Neural cell (in vitro differentiated cells): Measurements from ENCODE around the gene NDNF. TPM values are rescaled to one million over a fixed set of nuclear protein-coding genes. Genes with fewer than 3 reads are reported as not detected.

ENCODE experiments used
- H2AFZ ChIP-seq: fragments of 200-600, 300-800 bp; sonication (generic), shearing (Covaris generic); 2 replicates; pipeline ENCODE4 v1.6.0; 2014; ENCODE audit warnings: low read depth, mild to moderate bottlenecking, antibody characterized with exemption, low read length, moderate library complexity
- H3F3A ChIP-seq: fragments of 200-600 bp; shearing (Covaris generic); 2 replicates; pipeline ENCODE4 v1.6.1; 2016; ENCODE audit warnings: mild to moderate bottlenecking, moderate library complexity, mixed read lengths, antibody characterized with exemption, low read length; ENCODE audit not compliant: insufficient read depth, poor library complexity, severe bottlenecking
- H3K27ac ChIP-seq: fragments of 200-600, 300-800 bp; sonication (generic), shearing (Covaris generic); 2 replicates; pipeline ENCODE4 v1.5.1; 2014; ENCODE audit warnings: mild to moderate bottlenecking, low read length, moderate library complexity
- H3K27me3 ChIP-seq: fragments of 300-800, 200-600 bp; sonication (generic), shearing (Covaris generic); 2 replicates; pipeline ENCODE4 v1.6.0; 2014; ENCODE audit warnings: mild to moderate bottlenecking, low read depth, low read length, moderate library complexity; ENCODE audit not compliant: insufficient read depth
- H3K36me3 ChIP-seq: fragments of 300-800, 200-600 bp; sonication (generic), shearing (Covaris generic); 2 replicates; pipeline ENCODE4 v1.5.1; 2014; ENCODE audit warnings: mild to moderate bottlenecking, antibody characterized with exemption, low read length, moderate library complexity; ENCODE audit not compliant: insufficient read depth
- H3K4me2 ChIP-seq: fragments of 300-800, 200-600 bp; sonication (generic), shearing (Covaris generic); 2 replicates; pipeline ENCODE4 v1.6.0; 2014; ENCODE audit warnings: mild to moderate bottlenecking, low read length
- H3K4me3 ChIP-seq: fragments of 300-800, 200-600 bp; sonication (generic), shearing (Covaris generic); 2 replicates; pipeline ENCODE4 v1.5.1; 2014; ENCODE audit warnings: mild to moderate bottlenecking, low read length, moderate library complexity
- H3K79me2 ChIP-seq: fragments of 200-600 bp; shearing (Covaris generic); replicated peaks from 2 replicates; pipeline ENCODE4 v1.6.0; 2014; ENCODE audit warnings: mild to moderate bottlenecking, low read length, moderate library complexity; ENCODE audit not compliant: insufficient read depth
- H3K9ac ChIP-seq: fragments of 300-800, 200-600 bp; sonication (generic), shearing (Covaris generic); 2 replicates; pipeline ENCODE4 v1.6.1; 2016; ENCODE audit warnings: mild to moderate bottlenecking, low read length, mixed read lengths
- H3K9me2 ChIP-seq: fragments of 200-600 bp; shearing (Covaris generic); 2 replicates; pipeline ENCODE4 v1.6.1; 2016; ENCODE audit warnings: mild to moderate bottlenecking, low read length, mixed read lengths; ENCODE audit not compliant: insufficient read depth
- H3K9me3 ChIP-seq: fragments of 200-600, 300-800 bp; sonication (generic), shearing (Covaris generic); 2 replicates; pipeline ENCODE4 v1.6.1; 2016; ENCODE audit warnings: mild to moderate bottlenecking, mixed run types, low read length, moderate library complexity, mixed read lengths
- H4K20me1 ChIP-seq: fragments of 200-600 bp; shearing (Covaris generic); 2 replicates; pipeline ENCODE4 v1.6.1; 2016; ENCODE audit warnings: mild to moderate bottlenecking, mixed run types; ENCODE audit not compliant: insufficient read depth
- CTCF ChIP-seq: fragments of 450-650 bp; IDR thresholded peaks from 2 replicates; pipeline ENCODE4 v1.5.1; 2014; ENCODE audit warnings: antibody characterized with exemption, mild to moderate bottlenecking, moderate library complexity; ENCODE audit not compliant: poor library complexity, severe bottlenecking
- EP300 ChIP-seq: fragments of 450-650 bp; conservative IDR thresholded peaks from 2 replicates; pipeline ENCODE4 v1.6.1; 2014; ENCODE audit warnings: antibody characterized with exemption, mild to moderate bottlenecking, moderate library complexity; ENCODE audit not compliant: poor library complexity, severe bottlenecking
- EZH2 ChIP-seq: fragments of 200-600, 300-800 bp; shearing (Covaris generic), sonication (generic); IDR thresholded peaks from 2 replicates; pipeline ENCODE4 v1.6.1; 2014; ENCODE audit warnings: antibody characterized with exemption, low read length, borderline replicate concordance, mild to moderate bottlenecking; ENCODE audit not compliant: insufficient read depth, poor library complexity, severe bottlenecking
- MXI1 ChIP-seq: fragments of 450-650 bp; conservative IDR thresholded peaks from 2 replicates; pipeline ENCODE4 v1.6.1; 2014; ENCODE audit warnings: antibody characterized with exemption, mild to moderate bottlenecking; ENCODE audit not compliant: poor library complexity, severe bottlenecking
- POLR2AphosphoS5 ChIP-seq: IDR thresholded peaks from 2 replicates; pipeline ENCODE4 v1.6.1; 2012
- RAD21 ChIP-seq: fragments of 450-650 bp; conservative IDR thresholded peaks from 2 replicates; pipeline ENCODE4 v1.6.1; 2014; ENCODE audit warnings: antibody characterized with exemption, mild to moderate bottlenecking, moderate library complexity
- SMC3 ChIP-seq: fragments of 450-650 bp; conservative IDR thresholded peaks from 2 replicates; pipeline ENCODE4 v1.6.1; 2014; ENCODE audit warnings: antibody characterized with exemption, mild to moderate bottlenecking, moderate library complexity; ENCODE audit not compliant: poor library complexity
- TAF1 ChIP-seq: IDR thresholded peaks from 2 replicates; pipeline ENCODE4 v1.6.1; 2012; ENCODE audit warnings: low read depth
- polyA plus RNA-seq: library from polyadenylated mRNA; depleted of rRNA; stranded (reverse); fragments of >200 nt; gene quantifications from 2 replicates; pipeline ENCODE4 v1.2.3, GENCODE V29; 2014
- TF ChIP-seq, protein P1 (sequence below): IDR thresholded peaks from 2 replicates; pipeline ENCODE4 v1.6.1; 2012; ENCODE audit warnings: borderline replicate concordance

Gene NDNF
- polyA plus RNA-seq, 1 donor from 2014 or later = 4.3 TPM

GRCh38 chr4:121030711-121031110 lies 41.6 kb downstream of the NDNF start:
- TF ChIP-seq CTCF (no peak), POLR2AphosphoS5 (no peak)
- TF ChIP-seq, protein P1, sequence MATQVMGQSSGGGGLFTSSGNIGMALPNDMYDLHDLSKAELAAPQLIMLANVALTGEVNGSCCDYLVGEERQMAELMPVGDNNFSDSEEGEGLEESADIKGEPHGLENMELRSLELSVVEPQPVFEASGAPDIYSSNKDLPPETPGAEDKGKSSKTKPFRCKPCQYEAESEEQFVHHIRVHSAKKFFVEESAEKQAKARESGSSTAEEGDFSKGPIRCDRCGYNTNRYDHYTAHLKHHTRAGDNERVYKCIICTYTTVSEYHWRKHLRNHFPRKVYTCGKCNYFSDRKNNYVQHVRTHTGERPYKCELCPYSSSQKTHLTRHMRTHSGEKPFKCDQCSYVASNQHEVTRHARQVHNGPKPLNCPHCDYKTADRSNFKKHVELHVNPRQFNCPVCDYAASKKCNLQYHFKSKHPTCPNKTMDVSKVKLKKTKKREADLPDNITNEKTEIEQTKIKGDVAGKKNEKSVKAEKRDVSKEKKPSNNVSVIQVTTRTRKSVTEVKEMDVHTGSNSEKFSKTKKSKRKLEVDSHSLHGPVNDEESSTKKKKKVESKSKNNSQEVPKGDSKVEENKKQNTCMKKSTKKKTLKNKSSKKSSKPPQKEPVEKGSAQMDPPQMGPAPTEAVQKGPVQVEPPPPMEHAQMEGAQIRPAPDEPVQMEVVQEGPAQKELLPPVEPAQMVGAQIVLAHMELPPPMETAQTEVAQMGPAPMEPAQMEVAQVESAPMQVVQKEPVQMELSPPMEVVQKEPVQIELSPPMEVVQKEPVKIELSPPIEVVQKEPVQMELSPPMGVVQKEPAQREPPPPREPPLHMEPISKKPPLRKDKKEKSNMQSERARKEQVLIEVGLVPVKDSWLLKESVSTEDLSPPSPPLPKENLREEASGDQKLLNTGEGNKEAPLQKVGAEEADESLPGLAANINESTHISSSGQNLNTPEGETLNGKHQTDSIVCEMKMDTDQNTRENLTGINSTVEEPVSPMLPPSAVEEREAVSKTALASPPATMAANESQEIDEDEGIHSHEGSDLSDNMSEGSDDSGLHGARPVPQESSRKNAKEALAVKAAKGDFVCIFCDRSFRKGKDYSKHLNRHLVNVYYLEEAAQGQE = no peak
- Histone ChIP-seq H3F3A (no peaks in the 10 kb centered on the region), H3K4me3 (no peak overlapping the region), H3K9me2 (no peaks in the 10 kb centered on the region), H3K4me2 (no peak overlapping the region), H3K27ac (no peak overlapping the region), H4K20me1 (no peaks in the 10 kb centered on the region), H2AFZ (no peak overlapping the region), H3K9ac (no peak overlapping the region), H3K36me3 (no peaks in the 10 kb centered on the region), H3K9me3 (no peaks in the 10 kb centered on the region), H3K79me2 (no peaks in the 10 kb centered on the region), H3K27me3 (no peaks in the 10 kb centered on the region)

GRCh38 chr4:121030131-121030530 lies 42.2 kb downstream of the NDNF start:
- TF ChIP-seq POLR2AphosphoS5 = no peak
- TF ChIP-seq MXI1 = no peak
- TF ChIP-seq TAF1 = no peak
- TF ChIP-seq CTCF = no peak
- no peak for TF ChIP-seq EP300
- TF ChIP-seq RAD21 = no peak
- Histone ChIP-seq H3K4me3 (no peak overlapping the region), H2AFZ (no peak overlapping the region), H3K9me3 (no peaks in the 10 kb centered on the region), H4K20me1 (no peaks in the 10 kb centered on the region), H3K9me2 (no peaks in the 10 kb centered on the region), H3K36me3 (no peaks in the 10 kb centered on the region), H3K27me3 (no peaks in the 10 kb centered on the region), H3K4me2 (no peak overlapping the region), H3F3A (no peaks in the 10 kb centered on the region), H3K27ac (no peak overlapping the region), H3K79me2 (no peaks in the 10 kb centered on the region), H3K9ac (no peak overlapping the region)

DNA sequence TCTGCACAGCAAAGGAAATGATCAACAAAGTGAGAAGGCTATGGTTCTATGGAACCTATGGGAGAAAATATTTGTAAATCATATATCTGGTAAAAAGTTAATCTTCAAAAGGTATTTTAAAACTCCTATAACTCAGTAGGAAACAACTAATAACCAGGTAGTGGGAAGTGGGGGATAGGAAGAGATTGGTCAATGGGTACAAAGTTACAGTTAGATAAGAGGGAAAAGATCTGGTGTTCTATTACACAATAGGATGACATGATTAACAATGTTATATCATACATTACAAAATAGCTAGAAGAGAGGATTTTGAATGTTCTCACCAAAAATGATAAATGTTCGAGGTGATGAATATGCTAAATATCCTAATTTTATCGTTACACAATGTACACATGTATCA lies 46.3 kb downstream of the NDNF start:
- Histone ChIP-seq H3K27ac (no peak overlapping the region), H3K4me3 (no peak overlapping the region), H3K36me3 (no peaks in the 10 kb centered on the region), H4K20me1 (no peaks in the 10 kb centered on the region), H3F3A (no peaks in the 10 kb centered on the region), H3K27me3 (no peaks in the 10 kb centered on the region), H3K9me3 (no peaks in the 10 kb centered on the region), H2AFZ (no peak overlapping the region), H3K79me2 (no peaks in the 10 kb centered on the region), H3K9me2 (no peaks in the 10 kb centered on the region), H3K9ac (no peak overlapping the region), H3K4me2 (no peak overlapping the region)
- TF ChIP-seq EZH2 (no peak), EP300 (no peak), POLR2AphosphoS5 (no peak), SMC3 (no peak), CTCF (no peak)
- TF ChIP-seq, protein P1 = no peak
